GM19238 (cell line): Measurements from ENCODE around the gene FBXO24.

Source experiments
- DNase-seq: peaks from one replicate; pipeline ENCODE4 v3.0.0; 2011; ENCODE audit warnings: low spot score; ENCODE audit not compliant: insufficient read length

FBXO24 gene

GRCh38 chr7:100614308-100614861, 28.3 kb downstream of the FBXO24 start:
- DNase-seq, result no peak

- no peak for DNase-seq
Measured at GRCh38 chr7:100620239-100620638, 34.1 kb downstream of the FBXO24 start.

- no peak for DNase-seq
Measured at GRCh38 chr7:100620804-100621203, 34.7 kb downstream of the FBXO24 start.

- no peak for DNase-seq
Measured at GRCh38 chr7:100621554-100621953, 35.4 kb downstream of the FBXO24 start.

- no peak for DNase-seq
Measured at GRCh38 chr7:100623951-100624824, 38.1 kb downstream of the FBXO24 start.

GRCh38 chr7:100626055-100626454, 39.9 kb downstream of the FBXO24 start:
- no peak for DNase-seq

GRCh38 chr7:100626530-100627237, 40.6 kb downstream of the FBXO24 start:
- DNase-seq, result peak; percentile 97

GRCh38 chr7:100627238-100627549, 41.1 kb downstream of the FBXO24 start:
- no peak for DNase-seq

GRCh38 chr7:100629117-100629716, 43.1 kb downstream of the FBXO24 start:
- DNase-seq, result no peak

GRCh38 chr7:100630066-100630465, 43.9 kb downstream of the FBXO24 start:
- no peak for DNase-seq

GRCh38 chr7:100632951-100633717, 47.0 kb downstream of the FBXO24 start:
- DNase-seq, result peak; percentile 50

- no peak for DNase-seq
Measured at GRCh38 chr7:100639995-100640516, 53.9 kb downstream of the FBXO24 start.

GRCh38 chr7:100640517-100641440, 54.7 kb downstream of the FBXO24 start:
- DNase-seq, result no peak

GRCh38 chr7:100641463-100641859, 55.3 kb downstream of the FBXO24 start, which contains the start of gene TFR2:
Gene TFR2, minus strand, starts transcription at chr7:100641552. Its CDS starts 43 bp downstream, at chr7:100641509.
- no peak for DNase-seq

- DNase-seq, result no peak
Measured at GRCh38 chr7:100641860-100642533, 55.9 kb downstream of the FBXO24 start.

GRCh38 chr7:100642534-100642907, 56.4 kb downstream of the FBXO24 start:
- DNase-seq, result peak; percentile 53

- DNase-seq, result no peak
Measured at GRCh38 chr7:100649826-100650565, 63.9 kb downstream of the FBXO24 start.
